Esophagus muscularis mucosa (tissue), 4 donors: Measurements from ENCODE around the gene TEX2.

Experiments used
- CTCF ChIP-seq, 3 experiments: fragments of 200-600 bp in 2 of 3; fragments of 450-650 bp in 1 of 3; sonication (generic) in 2 of 3; IDR thresholded peaks; one replicate each; pipeline ENCODE4 v1.5.1; 2017 to 2019; ENCODE audit warnings: antibody characterized with exemption in 3 of 3, mild to moderate bottlenecking in 2 of 3, moderate library complexity in 1 of 3
- EP300 ChIP-seq: sonication (generic); formaldehyde crosslinking; IDR thresholded peaks from one replicate; pipeline ENCODE4 v1.6.1; 2017; ENCODE audit warnings: antibody characterized with exemption
- POLR2A ChIP-seq: fragments of 450-650 bp; IDR thresholded peaks from one replicate; pipeline ENCODE4 v1.6.1; 2017; ENCODE audit warnings: antibody characterized with exemption, moderate library complexity, mild to moderate bottlenecking, low read depth
- POLR2AphosphoS5 ChIP-seq, 2 donors: sonication (generic); formaldehyde crosslinking; IDR thresholded peaks; one replicate each; pipeline ENCODE4 v1.6.1; 2017; ENCODE audit warnings: antibody characterized with exemption in 2 of 2

- no peak for TF ChIP-seq POLR2AphosphoS5 (IDR thresholded peaks at IDR 0.05)
- no peak for TF ChIP-seq CTCF (IDR thresholded peaks at IDR 0.05)
- no peak for TF ChIP-seq EP300
- no peak for TF ChIP-seq POLR2A
Measured at GRCh38 chr17:64164596-64165285, 98.3 kb downstream of the TEX2 start.
